DOHH2 (cell line): Measurements from ENCODE around the gene TMEM54.

Source experiments
- EZH2phosphoT487 ChIP-seq: fragments of 200-600 bp; sonication (generic); IDR thresholded peaks from 2 replicates; pipeline ENCODE4 v1.6.1; 2017; ENCODE audit warnings: borderline replicate concordance, mild to moderate bottlenecking, antibody characterized with exemption, low read length, moderate library complexity, mixed read lengths
- TF ChIP-seq, protein P1 (sequence below): fragments of 200-600 bp; sonication (generic); IDR thresholded peaks from one replicate; pipeline ENCODE4 v1.5.1; 2014; ENCODE audit warnings: antibody characterized with exemption, mild to moderate bottlenecking, low read depth, low read length; ENCODE audit not compliant: poor library complexity, severe bottlenecking

- TF ChIP-seq, protein P1, sequence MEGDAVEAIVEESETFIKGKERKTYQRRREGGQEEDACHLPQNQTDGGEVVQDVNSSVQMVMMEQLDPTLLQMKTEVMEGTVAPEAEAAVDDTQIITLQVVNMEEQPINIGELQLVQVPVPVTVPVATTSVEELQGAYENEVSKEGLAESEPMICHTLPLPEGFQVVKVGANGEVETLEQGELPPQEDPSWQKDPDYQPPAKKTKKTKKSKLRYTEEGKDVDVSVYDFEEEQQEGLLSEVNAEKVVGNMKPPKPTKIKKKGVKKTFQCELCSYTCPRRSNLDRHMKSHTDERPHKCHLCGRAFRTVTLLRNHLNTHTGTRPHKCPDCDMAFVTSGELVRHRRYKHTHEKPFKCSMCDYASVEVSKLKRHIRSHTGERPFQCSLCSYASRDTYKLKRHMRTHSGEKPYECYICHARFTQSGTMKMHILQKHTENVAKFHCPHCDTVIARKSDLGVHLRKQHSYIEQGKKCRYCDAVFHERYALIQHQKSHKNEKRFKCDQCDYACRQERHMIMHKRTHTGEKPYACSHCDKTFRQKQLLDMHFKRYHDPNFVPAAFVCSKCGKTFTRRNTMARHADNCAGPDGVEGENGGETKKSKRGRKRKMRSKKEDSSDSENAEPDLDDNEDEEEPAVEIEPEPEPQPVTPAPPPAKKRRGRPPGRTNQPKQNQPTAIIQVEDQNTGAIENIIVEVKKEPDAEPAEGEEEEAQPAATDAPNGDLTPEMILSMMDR, result no peak
- no peak for TF ChIP-seq EZH2phosphoT487
Measured at GRCh38 chr1:32885676-32886003, 15.5 kb downstream of the TMEM54 start.
